WTC11 (cell line): ENCODE results near the gene CARS1. TPM values are rescaled to one million over a fixed set of nuclear protein-coding genes. Genes with fewer than 3 reads are reported as not detected.

Source experiments
- ATAC-seq: fragments of 200-7000 bp; cut with Tn5 transposase; 2 replicates; pipeline ENCODE4 v1.10.0; 2021; ENCODE audit warnings: mild to moderate bottlenecking, moderate library complexity
- CTCF ChIA-PET: fragments of 300-600 bp; sonication (Branson Sonifier 250); formaldehyde crosslinking; loops from one replicate; lab custom pipeline; 2021; ENCODE audit warnings: antibody characterized with exemption; lab: Charles Lee
- POLR2A ChIA-PET: fragments of 350-600 bp; sonication (Branson Sonifier 250); formaldehyde crosslinking; loops from one replicate; lab custom pipeline; 2021; ENCODE audit warnings: antibody characterized with exemption; lab: Charles Lee
- DNase-seq: peaks from one replicate; pipeline ENCODE4 v3.0.0; 2021; ENCODE audit warnings: low spot score
- H3K27ac Mint-ChIP-seq: 2 replicates; pipeline ENCODE4 v1.8.0; 2021; ENCODE audit warnings: mixed read lengths
- H3K27me3 Mint-ChIP-seq: 2 replicates; pipeline ENCODE4 v1.8.0; 2021; ENCODE audit warnings: low read depth, mild to moderate bottlenecking, moderate library complexity, mixed read lengths
- H3K36me3 Mint-ChIP-seq: 2 replicates; pipeline ENCODE4 v1.8.0; 2021; ENCODE audit warnings: mixed read lengths
- H3K4me1 Mint-ChIP-seq: 2 replicates; pipeline ENCODE4 v1.8.0; 2022; ENCODE audit warnings: mixed read lengths
- H3K4me3 Mint-ChIP-seq: 2 replicates; pipeline ENCODE4 v1.8.0; 2021; ENCODE audit warnings: mild to moderate bottlenecking, moderate library complexity, mixed read lengths
- H3K9me3 Mint-ChIP-seq: 2 replicates; pipeline ENCODE4 v1.8.0; 2021; ENCODE audit warnings: mixed read lengths
- CREB1 ChIP-seq: sonication (generic); formaldehyde crosslinking; IDR thresholded peaks from 2 replicates; pipeline ENCODE4 v1.8.0; 2023; ENCODE audit warnings: mild to moderate bottlenecking, missing genetic modification reagents
- CREM ChIP-seq: sonication (generic); formaldehyde crosslinking; IDR thresholded peaks from 2 replicates; pipeline ENCODE4 v1.8.1; 2022; ENCODE audit warnings: mild to moderate bottlenecking, missing genetic modification reagents, moderate library complexity
- HMGA2 ChIP-seq: fragments of 250-450 bp; sonication (Bioruptor Pico); IDR thresholded peaks from 2 replicates; pipeline ENCODE4 v1.4.0; 2021; ENCODE audit warnings: mild to moderate bottlenecking, moderate library complexity
- IRF2 ChIP-seq: sonication (generic); formaldehyde crosslinking; IDR thresholded peaks from 2 replicates; pipeline ENCODE4 v1.8.0; 2022; ENCODE audit warnings: low read depth, missing genetic modification reagents, borderline replicate concordance
- JUN ChIP-seq: sonication (generic); formaldehyde crosslinking; IDR thresholded peaks from 2 replicates; pipeline ENCODE4 v1.8.0; 2023; ENCODE audit warnings: mild to moderate bottlenecking, missing genetic modification reagents
- KAT7 ChIP-seq: sonication (generic); formaldehyde crosslinking; IDR thresholded peaks from 2 replicates; pipeline ENCODE4 v1.8.1; 2023; ENCODE audit warnings: missing genetic modification reagents, mild to moderate bottlenecking, borderline replicate concordance
- NR1H2 ChIP-seq: sonication (generic); formaldehyde crosslinking; IDR thresholded peaks from 2 replicates; pipeline ENCODE4 v1.9.0; 2021; ENCODE audit warnings: mild to moderate bottlenecking, moderate library complexity, missing genetic modification reagents
- NR2C2 ChIP-seq: sonication (generic); formaldehyde crosslinking; IDR thresholded peaks from 2 replicates; pipeline ENCODE4 v1.8.0; 2022; ENCODE audit warnings: mild to moderate bottlenecking, missing genetic modification reagents
- NR3C1 ChIP-seq: sonication (generic); formaldehyde crosslinking; conservative IDR thresholded peaks from 2 replicates; pipeline ENCODE4 v1.8.1; 2023; ENCODE audit warnings: low read depth, mild to moderate bottlenecking, missing genetic modification reagents
- TEAD4 ChIP-seq: sonication (generic); formaldehyde crosslinking; IDR thresholded peaks from 2 replicates; pipeline ENCODE4 v1.8.0; 2022; ENCODE audit warnings: mild to moderate bottlenecking, missing genetic modification reagents
- ZNF219 ChIP-seq: sonication (generic); formaldehyde crosslinking; IDR thresholded peaks from 2 replicates; pipeline ENCODE4 v1.8.0; 2023; ENCODE audit warnings: missing genetic modification reagents, mild to moderate bottlenecking, borderline replicate concordance
- ZNF263 ChIP-seq: sonication (generic); formaldehyde crosslinking; IDR thresholded peaks from 2 replicates; pipeline ENCODE4 v1.8.1; 2022; ENCODE audit warnings: low read depth, mild to moderate bottlenecking, moderate library complexity, missing genetic modification reagents
- ZNF416 ChIP-seq: fragments of 250-450 bp; sonication (Bioruptor Pico); IDR thresholded peaks from 2 replicates; pipeline ENCODE4 v1.9.0; 2021; ENCODE audit warnings: mild to moderate bottlenecking, inconsistent platforms
- ZNF423 ChIP-seq: fragments of 250-450 bp; sonication (Bioruptor Pico); IDR thresholded peaks from 2 replicates; pipeline ENCODE4 v2.1.2; 2022; ENCODE audit warnings: mild to moderate bottlenecking, moderate library complexity
- ZNF671 ChIP-seq: fragments of 250-450 bp; sonication (Bioruptor Pico); IDR thresholded peaks from 2 replicates; pipeline ENCODE4 v1.8.0; 2021; ENCODE audit warnings: mild to moderate bottlenecking
- total RNA-seq: library from RNA; stranded (reverse); gene quantifications from 3 replicates; pipeline ENCODE4 v1.2.3, GENCODE V29; 2021
- TF ChIP-seq, protein P1 (sequence below): sonication (generic); formaldehyde crosslinking; IDR thresholded peaks from 2 replicates; pipeline ENCODE4 v1.8.1; 2023; ENCODE audit warnings: mild to moderate bottlenecking, missing genetic modification reagents
- TF ChIP-seq, protein P2 (sequence below): sonication (generic); formaldehyde crosslinking; conservative IDR thresholded peaks from 2 replicates; pipeline ENCODE4 v1.8.1; 2022; ENCODE audit warnings: mild to moderate bottlenecking, missing genetic modification reagents
- TF ChIP-seq, protein P3 (sequence below): sonication (generic); formaldehyde crosslinking; IDR thresholded peaks from 2 replicates; pipeline ENCODE4 v1.8.0; 2022; ENCODE audit warnings: mild to moderate bottlenecking, missing genetic modification reagents
- TF ChIP-seq, protein P4 (sequence below): sonication (generic); formaldehyde crosslinking; IDR thresholded peaks from 2 replicates; pipeline ENCODE4 v1.8.0; 2023; ENCODE audit warnings: mild to moderate bottlenecking, missing genetic modification reagents

Gene CARS1
- total RNA-seq, 1 experiment from 2014 or later, result 92.0 TPM

DNA sequence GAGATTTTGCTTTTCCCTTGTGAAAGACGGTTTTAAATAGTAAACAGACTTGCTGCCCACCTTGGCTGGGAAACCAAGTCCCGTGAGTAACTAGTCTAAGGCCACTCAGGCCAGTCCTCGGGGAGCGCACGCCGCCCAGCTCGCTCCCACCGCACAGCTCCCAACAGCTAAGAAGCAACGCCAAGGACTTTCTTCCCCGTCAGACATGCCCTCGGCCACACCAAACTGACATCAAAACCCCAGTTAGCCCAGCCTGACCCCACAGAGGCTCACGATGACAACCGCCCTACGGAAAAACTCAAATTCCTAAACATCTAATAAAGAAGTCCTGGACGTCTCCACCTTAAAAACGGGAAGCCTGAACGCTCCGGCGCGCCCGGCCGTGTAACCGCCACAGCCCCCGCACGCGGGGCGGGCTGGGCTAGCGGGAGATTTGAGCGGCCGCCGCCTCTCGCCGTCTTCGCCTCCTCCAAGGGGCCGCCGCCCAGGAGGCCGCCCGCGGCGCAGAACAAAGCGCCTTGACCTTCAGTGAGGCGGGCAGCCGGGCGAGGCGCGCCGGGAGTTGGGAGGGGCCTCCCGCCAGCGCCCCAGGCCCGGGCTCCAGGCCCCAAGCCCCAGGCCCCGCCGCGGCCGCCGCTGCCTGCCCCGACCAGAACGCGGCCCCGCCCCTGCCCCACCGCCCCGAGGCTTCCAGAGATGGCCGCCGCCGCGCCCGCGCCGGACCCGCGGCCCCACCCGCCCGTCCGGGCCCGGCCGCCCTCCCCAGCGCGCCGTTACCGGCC is 65.6 kb downstream of the CARS1 start:
- Mint-ChIP-seq H3K27ac (peak overlapping the region; percentile 79), H3K4me1 (peaks cover 32% of the 10 kb centered on the region), H3K36me3 (peaks cover 12% of the 10 kb centered on the region), H3K4me3 (peak overlapping the region; percentile 99), H3K9me3 (no peaks in the 10 kb centered on the region), H3K27me3 (no peaks in the 10 kb centered on the region; the same call in 1 of the 2 replicates)
- POLR2A ChIA-PET, result interaction anchor here (0.6 to 1.0 kb wide), 4 partner anchors 8 to 100 kb away, joined by 3 to 5 read pairs (median 4); partner anchors contain the start of gene CARS1
- CTCF ChIA-PET, result interaction anchor here (0.7 to 3.1 kb wide), 10 partner anchors 11 to 417 kb away, joined by 3 to 11 read pairs (median 5); no protein-coding TSS in a partner anchor
- peak; percentile 65 for DNase-seq
- peak; percentile 33 for ATAC-seq
- TF ChIP-seq KAT7 (CRISPR knock-in tag), result peak; percentile 50; the same call in 1 of the 2 replicates
- 0 out of 2 replicates have a peak, but pooled peaks have one; percentile 64 for TF ChIP-seq CREM (CRISPR knock-in tag)
- peak; percentile 65 for TF ChIP-seq ZNF423 (CRISPR knock-in tag)
- no peak for TF ChIP-seq IRF2 (CRISPR knock-in tag)

DNA sequence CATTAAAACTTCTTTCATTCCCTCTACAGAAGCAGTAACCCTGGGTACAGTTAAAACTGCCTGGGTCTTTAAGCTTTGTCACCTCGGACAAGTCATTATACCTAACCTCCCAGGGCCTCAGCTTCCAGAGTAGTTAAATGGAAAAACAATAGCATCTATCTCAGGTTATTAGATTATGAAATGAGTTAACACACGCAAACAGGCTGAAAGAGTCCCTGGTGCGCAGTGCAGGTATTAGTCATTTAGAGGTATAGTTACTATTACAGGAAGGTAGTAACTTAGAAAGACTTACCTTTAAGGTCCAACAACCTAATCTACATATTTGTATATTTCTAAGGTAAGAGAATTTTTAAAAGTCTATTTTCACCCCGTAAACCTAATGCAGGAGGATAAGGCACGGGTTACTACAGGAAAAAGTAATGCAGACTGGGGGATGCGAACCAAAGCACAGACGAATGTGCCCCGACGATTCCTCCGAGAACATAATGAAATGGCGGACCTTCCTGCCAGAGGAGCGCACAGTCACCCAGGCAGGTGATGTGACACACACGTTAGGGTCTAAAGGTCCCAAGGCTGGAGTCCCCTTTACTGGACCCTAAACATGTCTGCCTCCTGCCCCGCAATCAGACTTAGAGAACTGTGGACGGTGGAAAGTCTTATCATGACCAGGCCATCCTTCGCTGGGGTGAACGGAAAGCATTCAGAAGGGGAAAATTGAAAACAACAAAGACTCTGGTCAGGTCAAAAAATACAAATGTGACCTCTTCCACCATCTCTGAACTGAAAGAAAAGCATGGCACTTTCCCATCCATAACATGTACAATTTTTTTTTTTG is 66.4 kb downstream of the CARS1 start:
- H3K9me3 Mint-ChIP-seq, result no peaks in the 10 kb centered on the region
- no peak for DNase-seq
- POLR2A ChIA-PET, result interaction anchor here (0.5 kb wide), 1 partner anchor 56 kb away, joined by 3 read pairs; no protein-coding TSS in a partner anchor
- TF ChIP-seq, protein P1, sequence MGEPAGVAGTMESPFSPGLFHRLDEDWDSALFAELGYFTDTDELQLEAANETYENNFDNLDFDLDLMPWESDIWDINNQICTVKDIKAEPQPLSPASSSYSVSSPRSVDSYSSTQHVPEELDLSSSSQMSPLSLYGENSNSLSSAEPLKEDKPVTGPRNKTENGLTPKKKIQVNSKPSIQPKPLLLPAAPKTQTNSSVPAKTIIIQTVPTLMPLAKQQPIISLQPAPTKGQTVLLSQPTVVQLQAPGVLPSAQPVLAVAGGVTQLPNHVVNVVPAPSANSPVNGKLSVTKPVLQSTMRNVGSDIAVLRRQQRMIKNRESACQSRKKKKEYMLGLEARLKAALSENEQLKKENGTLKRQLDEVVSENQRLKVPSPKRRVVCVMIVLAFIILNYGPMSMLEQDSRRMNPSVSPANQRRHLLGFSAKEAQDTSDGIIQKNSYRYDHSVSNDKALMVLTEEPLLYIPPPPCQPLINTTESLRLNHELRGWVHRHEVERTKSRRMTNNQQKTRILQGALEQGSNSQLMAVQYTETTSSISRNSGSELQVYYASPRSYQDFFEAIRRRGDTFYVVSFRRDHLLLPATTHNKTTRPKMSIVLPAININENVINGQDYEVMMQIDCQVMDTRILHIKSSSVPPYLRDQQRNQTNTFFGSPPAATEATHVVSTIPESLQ (CRISPR knock-in tag), result no peak
- no peak for TF ChIP-seq CREB1 (CRISPR knock-in tag)
- no peak for TF ChIP-seq ZNF416 (CRISPR knock-in tag)
- TF ChIP-seq, protein P2, sequence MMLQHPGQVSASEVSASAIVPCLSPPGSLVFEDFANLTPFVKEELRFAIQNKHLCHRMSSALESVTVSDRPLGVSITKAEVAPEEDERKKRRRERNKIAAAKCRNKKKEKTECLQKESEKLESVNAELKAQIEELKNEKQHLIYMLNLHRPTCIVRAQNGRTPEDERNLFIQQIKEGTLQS (CRISPR knock-in tag), result no peak
- no peak for TF ChIP-seq ZNF219
- no peak for TF ChIP-seq NR2C2 (CRISPR knock-in tag)
- TF ChIP-seq, protein P3, sequence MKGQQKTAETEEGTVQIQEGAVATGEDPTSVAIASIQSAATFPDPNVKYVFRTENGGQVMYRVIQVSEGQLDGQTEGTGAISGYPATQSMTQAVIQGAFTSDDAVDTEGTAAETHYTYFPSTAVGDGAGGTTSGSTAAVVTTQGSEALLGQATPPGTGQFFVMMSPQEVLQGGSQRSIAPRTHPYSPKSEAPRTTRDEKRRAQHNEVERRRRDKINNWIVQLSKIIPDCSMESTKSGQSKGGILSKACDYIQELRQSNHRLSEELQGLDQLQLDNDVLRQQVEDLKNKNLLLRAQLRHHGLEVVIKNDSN (CRISPR knock-in tag), result no peak
- TF ChIP-seq TEAD4 (CRISPR knock-in tag), result no peak
- TF ChIP-seq NR3C1, result no peak
- TF ChIP-seq ZNF263 (CRISPR knock-in tag), result no peak
- TF ChIP-seq, protein P4, sequence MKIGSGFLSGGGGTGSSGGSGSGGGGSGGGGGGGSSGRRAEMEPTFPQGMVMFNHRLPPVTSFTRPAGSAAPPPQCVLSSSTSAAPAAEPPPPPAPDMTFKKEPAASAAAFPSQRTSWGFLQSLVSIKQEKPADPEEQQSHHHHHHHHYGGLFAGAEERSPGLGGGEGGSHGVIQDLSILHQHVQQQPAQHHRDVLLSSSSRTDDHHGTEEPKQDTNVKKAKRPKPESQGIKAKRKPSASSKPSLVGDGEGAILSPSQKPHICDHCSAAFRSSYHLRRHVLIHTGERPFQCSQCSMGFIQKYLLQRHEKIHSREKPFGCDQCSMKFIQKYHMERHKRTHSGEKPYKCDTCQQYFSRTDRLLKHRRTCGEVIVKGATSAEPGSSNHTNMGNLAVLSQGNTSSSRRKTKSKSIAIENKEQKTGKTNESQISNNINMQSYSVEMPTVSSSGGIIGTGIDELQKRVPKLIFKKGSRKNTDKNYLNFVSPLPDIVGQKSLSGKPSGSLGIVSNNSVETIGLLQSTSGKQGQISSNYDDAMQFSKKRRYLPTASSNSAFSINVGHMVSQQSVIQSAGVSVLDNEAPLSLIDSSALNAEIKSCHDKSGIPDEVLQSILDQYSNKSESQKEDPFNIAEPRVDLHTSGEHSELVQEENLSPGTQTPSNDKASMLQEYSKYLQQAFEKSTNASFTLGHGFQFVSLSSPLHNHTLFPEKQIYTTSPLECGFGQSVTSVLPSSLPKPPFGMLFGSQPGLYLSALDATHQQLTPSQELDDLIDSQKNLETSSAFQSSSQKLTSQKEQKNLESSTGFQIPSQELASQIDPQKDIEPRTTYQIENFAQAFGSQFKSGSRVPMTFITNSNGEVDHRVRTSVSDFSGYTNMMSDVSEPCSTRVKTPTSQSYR, result no peak
- no peak for TF ChIP-seq HMGA2 (CRISPR knock-in tag)
- no peak for TF ChIP-seq NR1H2 (CRISPR knock-in tag)
- TF ChIP-seq ZNF671 (CRISPR knock-in tag), result no peak
- TF ChIP-seq JUN, result no peak
- peak overlapping the region; percentile 79 for H3K27ac Mint-ChIP-seq
- no peaks in the 10 kb centered on the region; the same call in 1 of the 2 replicates for H3K27me3 Mint-ChIP-seq
- ATAC-seq, result no peak
- peak overlapping the region; percentile 99 for H3K4me3 Mint-ChIP-seq
- H3K36me3 Mint-ChIP-seq, result peaks cover 12% of the 10 kb centered on the region
- CTCF ChIA-PET, result interaction anchor here (0.9 to 1.6 kb wide), 4 partner anchors 10 to 570 kb away, joined by 3 to 4 read pairs (median 3); no protein-coding TSS in a partner anchor
- peaks cover 32% of the 10 kb centered on the region for H3K4me1 Mint-ChIP-seq
